Measurements from ENCODE around the gene SNIP1.
"Not testable (repeated sequence)": the region's sequence is repeated elsewhere in the genome, so short reads cannot be mapped to it uniquely, and the experiment has no call there.

Gene SNIP1

DNA sequence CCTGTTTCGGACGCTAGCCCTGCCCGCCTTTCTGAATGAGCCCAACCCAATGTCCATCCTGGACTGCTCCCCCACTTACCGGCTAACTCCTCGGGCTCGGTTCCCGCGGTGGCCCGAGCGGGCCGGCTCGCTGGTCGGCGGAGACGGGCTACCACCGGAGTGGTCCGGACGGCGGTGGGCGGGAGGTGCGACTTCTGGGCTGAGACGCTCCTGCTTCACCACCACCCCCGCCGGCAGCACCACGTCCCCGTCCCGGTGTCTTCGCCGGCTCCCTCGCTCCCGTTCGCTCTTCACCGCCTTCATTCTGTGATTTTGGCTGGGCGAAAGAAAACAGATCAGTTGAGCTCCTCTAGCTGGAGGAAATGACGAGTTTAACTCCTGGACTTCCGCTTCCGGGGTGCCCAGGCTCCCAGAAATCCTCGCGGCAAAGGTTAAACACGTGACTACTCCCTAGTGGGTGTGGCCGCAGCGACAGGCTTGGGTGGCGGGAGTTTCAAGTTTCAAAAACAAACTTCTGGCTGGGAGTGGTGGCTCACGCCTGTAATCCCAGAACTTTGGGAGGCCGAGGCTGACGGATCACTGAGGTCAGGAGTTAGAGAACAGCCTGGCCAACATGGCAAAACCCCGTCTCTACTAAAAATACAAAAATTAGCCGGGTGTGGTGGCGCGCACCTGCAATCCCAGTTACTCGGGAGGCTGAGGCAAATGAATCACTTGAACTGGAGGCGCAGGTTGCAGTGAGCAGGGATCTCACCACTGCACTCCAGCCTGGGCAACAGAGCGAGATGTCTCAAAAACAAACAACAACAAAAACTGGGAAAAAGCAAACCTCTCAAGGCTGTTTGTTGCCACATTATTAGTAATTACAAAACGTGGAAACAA lies at the start of gene SNIP1:
SNIP1 (minus strand) TSS at position 367 of the 882 bp plus-strand sequence; CDS start at position 303, 64 bp downstream.
- DNase-seq (ENCODE audit: low spot score), result peak; percentile 91

GRCh38 chr1:37602750-37603694 lies 48.9 kb upstream of the SNIP1 start:
- DNase-seq (ENCODE audit: low spot score), result no peak

DNA sequence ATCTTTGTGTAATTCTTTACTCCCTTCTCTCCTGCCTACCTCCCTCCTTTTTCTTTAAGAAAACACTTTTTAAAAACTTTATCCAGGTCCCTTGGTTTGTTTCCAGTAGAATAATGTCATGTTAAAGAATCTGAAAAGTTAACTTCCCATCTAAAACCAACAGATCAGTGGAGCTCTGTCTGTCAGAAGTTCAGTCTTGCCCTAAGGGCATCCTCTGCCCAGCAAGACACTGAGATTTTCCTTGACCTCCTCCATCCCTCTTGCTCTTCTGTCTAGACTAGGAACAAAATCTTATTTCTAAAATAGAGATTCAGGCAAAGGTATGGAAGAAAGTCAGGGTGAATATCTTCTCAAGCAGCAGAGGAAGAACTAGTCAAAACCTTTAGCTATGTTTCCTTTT lies 47.3 kb upstream of the SNIP1 start:
- no peak for DNase-seq (ENCODE audit: low spot score)

DNA sequence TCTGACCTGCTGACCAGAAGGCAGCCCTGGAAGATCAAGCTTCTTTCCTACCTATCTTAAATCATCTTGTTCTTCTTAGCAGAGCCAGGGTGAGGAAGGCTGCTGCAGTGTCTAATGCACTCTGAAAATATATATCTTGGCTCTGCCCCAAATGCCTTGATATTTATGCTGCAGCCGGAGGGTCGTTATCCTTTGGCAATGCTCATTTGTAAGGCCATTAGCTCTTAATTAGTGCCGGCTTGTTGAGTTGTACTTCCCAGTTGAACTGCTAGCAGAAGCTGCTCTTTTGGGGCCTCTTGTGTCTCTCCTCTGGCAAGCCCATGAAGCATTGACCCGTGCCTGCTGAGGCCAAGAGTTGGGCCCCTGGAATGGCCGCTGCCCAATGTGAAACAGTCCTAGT lies 45.8 kb upstream of the SNIP1 start:
- no peak for DNase-seq (ENCODE audit: low spot score)

DNA sequence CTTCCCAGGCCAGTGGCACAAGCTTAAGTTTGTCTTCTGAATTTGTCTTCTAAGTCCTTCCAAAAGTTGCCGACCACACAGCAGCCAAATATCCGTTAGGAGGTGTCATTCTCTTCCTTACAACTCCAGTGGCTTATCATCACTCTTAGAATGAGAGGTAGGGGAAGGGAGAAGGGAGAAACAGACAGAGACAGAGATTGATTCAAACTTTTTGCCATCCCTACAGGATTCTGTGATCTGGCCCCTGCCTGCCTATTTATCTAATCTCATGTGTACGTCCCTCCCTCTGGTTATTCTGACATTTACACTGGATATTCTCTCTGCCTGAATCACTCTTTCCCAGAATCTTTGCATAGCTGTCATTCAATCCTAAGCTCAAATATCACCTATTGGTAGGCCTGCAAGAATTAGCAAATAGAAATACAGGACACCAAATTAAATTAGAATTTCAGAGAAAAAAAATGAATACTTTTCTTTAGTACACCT lies 42.1 kb upstream of the SNIP1 start:
- no peak for DNase-seq (ENCODE audit: low spot score)

DNA sequence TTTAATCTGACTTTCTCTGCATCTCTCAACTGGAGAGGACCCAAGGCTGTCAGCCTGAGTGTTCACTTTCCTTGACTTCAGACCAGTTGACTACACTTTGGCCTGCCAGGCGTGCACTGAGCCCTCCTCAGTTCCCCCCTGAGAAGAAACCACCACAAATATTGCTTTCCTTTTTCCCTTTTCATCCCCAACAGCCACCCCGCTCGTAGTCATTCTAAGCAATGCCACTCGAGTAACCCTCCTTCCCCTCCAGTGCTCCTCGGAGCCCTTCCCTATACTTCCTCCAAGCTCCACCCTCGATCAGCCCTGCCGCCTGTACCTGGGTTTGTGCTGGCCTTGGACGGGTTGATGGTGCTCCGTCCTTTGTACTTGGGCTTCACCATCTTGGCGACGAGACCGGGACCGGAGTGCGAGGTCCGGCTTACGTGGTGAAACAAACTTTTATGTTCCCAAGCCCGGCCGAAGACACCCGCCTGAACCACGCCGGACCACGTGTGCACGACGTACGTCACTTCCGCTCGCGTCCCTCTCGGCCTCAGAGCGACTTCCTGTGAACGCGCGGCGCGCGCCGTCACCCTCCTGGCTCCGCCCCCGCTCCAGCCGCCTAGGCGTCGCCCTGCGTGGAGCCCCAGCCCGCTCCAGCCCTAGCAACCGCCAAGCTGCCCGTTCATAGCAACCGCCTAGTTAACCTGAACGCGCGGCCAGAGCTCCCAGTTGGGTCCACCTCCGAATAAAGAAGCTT lies 41.5 kb upstream of the SNIP1 start, which contains the start of gene GNL2:
GNL2 (minus strand) TSS at position 498 of the 742 bp plus-strand sequence; CDS start at position 383, 115 bp downstream.
- DNase-seq (ENCODE audit: low spot score), result peak; percentile 98

- no peak for DNase-seq (ENCODE audit: low spot score)
Observed at GRCh38 chr1:37593726-37594125, 39.6 kb upstream of the SNIP1 start.

DNA sequence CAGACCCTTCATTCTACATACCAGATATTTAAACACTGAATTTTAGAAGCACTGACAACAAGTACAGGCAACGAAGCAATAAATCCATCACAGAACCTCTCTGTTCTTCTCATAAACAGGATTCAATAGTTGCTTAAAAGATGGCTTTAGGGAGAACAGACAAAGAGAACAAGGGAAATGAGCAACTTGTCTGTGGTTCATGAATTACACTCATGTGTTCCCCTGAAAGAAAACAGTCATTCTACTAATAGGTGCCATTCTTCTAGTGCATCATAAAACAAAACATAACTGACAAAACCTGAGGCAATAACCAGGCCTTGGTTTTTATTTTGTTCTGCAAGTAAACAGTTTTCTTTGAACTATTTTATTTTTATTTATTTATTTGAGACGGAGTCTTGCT lies 34.8 kb upstream of the SNIP1 start:
- no peak for DNase-seq (ENCODE audit: low spot score)

DNA sequence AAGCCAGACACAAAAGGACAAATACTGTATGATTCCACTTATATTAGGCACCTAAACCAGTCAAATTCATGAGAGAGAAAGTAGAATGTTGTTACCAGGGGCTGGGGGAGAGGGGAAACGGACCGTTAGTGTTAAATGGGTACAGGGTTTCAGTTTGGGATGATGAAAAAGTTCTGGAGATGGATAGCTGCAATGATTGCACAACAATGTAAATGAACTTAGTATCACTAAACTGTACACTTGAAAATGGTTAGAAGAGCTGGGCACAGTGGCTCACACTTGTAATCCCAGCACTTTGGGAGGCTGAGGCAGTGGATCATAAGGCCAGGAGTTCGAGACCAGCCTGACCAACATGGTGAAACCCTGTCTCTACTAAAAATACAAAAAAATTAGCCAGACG lies 30.5 kb upstream of the SNIP1 start:
- DNase-seq (ENCODE audit: low spot score), result not testable (repeated sequence)

DNA sequence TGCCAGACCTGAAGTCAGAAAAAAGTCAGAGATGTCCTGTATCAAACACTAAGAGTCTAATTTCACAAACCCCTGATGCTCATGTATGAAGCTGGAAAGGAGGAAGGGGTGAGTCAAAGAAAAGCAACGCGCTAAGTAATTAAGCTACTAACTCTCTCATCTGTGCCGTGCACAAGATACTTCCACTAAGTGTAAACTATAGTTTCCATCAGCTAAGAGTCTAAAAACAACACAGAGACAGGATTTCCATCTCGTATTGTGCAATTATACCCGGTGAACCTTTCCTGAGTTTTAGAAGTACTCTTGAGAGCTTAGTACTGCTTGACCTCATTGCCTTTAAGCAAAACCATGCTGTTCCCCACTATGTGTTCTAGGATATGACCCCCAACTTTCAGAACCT lies 21.6 kb upstream of the SNIP1 start:
- DNase-seq (ENCODE audit: low spot score), result no peak

GRCh38 chr1:37574834-37575480 lies 20.9 kb upstream of the SNIP1 start:
- DNase-seq (ENCODE audit: low spot score), result no peak

DNA sequence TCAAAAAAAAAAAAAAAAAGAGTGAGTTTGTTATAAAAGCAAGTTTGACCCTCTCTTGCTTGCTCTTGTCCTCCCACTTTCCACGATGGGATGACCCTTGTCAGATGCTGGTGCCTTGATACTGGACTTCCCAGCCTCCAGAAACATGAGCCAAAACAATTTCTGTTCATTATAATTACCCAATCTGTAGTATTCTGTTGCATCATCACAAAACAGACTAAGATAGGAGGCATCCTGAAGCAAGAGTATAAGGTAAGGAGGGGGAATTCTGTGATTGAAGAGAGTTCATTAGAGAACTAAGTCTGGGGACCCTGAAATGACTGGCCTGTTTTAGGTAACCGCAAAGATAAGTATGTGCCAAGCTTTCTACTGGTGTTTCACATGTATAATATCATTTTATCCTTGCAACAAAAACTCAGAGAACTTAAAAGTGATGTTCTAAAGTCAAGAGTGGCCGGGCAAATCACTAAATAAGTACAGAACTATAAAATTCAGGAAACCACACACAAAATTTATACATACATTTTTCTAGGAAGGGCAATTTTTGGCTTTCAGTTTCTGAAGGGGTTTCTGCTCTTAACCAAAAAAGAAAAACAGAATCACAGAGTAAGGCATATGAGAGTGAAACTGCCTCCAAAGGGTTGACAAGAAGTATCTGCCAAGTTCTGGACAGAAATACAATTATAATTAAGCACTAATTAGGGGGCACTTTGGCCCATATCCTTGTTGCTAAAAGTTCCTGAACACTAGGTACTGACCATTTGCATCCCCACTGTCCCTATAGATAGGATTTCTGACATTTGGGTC lies 16.6 kb upstream of the SNIP1 start:
- DNase-seq (ENCODE audit: low spot score), result no peak

DNA sequence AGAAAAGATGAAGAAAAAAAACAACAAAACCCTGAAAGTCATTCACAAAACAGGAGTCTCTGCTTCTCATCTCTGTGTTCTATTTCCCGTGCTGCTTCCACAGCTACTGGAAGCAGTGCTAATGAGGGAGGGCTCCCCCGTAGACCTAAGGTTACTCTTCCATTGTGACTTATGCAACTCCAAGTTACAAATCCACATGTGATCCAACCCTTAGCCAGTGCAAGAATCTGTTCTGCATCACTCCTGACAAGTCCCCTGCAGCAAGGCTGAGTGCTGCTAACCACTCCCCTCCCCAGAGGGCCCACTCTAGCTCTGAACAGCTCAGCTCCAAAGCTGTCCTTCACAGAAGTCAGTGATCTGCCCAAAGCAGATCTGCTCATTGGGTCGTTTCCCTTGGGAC lies 12.9 kb upstream of the SNIP1 start:
- DNase-seq (ENCODE audit: low spot score), result no peak

GRCh38 chr1:37564892-37565291 lies 10.8 kb upstream of the SNIP1 start:
- no peak for DNase-seq (ENCODE audit: low spot score)

- no peak for DNase-seq (ENCODE audit: low spot score)
Observed at GRCh38 chr1:37562984-37563383, 8.9 kb upstream of the SNIP1 start.

DNA sequence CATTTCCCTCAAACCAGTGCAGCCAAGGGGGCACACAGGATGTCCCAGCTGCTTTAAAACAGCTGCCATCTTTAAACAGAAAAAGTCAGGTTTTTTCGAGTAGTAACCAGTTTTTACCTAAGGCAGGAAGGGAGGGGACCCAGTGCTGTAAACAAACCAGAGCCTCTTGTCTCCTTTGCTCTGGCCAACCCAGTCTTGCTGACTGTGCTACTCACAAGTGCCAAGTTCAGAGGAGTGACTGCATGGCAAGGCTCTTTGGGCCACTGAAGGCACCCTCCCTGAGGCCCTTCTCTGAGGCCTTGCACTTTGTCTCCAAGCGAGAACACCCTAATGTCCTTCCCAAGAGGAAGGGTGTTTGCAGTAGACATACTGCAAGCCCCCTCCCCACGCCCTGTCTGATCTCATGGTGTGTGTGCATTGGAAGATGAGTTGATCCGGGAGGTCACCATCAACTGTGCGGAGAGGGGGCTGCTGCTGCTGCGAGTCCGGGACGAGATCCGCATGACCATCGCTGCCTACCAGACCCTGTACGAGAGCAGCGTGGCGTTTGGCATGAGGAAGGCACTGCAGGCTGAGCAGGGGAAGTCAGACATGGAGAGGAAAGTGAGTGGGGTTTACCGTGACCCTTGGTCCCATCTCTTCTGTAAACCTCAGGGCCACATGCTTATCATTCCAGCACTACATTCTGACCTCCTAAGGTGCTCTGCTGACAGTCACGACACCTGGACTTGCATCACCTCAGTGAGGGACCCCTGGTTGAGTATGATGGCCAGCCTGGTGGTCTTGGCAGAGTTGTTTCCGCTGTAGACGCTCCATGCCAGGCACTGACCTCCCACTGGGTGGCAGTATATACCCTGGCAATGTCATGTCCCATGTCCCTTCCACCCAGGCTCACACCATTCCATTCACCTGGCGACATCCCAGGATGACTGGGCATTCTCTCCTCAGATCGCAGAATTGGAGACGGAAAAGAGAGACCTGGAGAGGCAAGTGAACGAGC lies 7.3 kb upstream of the SNIP1 start:
- DNase-seq (ENCODE audit: low spot score), result no peak

DNA sequence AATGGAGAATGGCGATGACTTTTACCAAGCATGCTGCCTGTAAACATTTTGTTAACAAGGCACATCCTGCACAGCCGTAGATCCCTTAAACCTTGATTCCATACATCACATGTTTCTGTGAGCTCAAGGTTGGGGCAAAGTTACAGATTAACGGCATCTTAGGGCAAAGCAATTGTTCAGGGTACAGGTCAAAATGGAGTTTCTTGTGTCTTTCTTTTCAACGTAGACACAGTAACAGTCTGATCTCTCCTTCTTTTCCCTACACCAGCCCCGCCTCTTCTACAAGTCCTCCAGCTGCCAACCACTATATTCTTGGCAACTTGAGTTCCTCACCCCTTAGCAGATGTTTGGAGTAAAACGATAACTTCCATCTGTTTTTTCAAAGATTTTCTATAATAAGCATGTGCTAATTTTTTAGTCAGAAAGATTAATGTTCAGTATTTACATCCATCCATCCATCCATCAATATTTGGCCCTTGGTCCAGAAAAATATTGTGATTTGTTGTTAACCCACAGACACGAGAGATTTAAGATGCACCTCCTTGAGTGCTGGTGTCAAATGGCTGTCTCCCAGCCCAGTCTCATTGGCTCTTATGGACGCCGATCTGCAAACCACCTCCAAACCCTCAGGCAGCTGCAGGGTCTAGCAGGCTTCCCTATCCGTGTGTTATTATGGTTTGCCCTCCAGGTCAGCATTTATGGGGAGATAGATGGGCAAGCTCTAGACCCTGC lies 6.5 kb upstream of the SNIP1 start:
- no peak for DNase-seq (ENCODE audit: low spot score)

DNA sequence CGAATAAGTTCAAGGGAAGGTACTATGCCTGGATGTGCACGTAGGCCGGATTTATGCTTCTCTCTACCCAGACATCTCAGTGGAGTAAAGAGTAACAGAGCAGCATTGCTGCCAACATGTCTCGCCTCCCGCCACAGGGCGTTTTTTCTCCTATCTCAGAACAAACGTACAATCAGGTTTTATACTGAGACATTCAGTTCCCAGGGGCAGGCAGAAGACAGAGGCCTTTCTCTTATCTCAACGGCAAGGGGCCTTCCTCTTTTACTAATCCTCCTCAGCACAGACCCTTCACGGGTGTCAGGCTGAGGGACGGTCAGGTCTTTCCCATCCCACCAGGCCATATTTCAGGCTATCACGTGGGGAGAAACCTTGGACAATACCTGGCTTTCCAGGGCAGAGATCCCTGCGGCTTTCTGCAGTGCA lies 5.9 kb upstream of the SNIP1 start:
- DNase-seq (ENCODE audit: low spot score), result not testable (repeated sequence)
